Stimulated activated CD4-positive, alpha-beta T cell treated with anti-CD3 and anti-CD28 coated beads, Interleukin-1b, Interleukin-23, amount 100 ng/mL, for 1 hour (primary cell): ENCODE measurements around the gene PBXIP1.

Source experiments
- DNase-seq, 2 donors: peaks; one replicate each; pipeline ENCODE4 v3.0.0-alpha.2; 2020; ENCODE audit warnings: low read depth in 2 of 2

The PBXIP1 gene

DNA sequence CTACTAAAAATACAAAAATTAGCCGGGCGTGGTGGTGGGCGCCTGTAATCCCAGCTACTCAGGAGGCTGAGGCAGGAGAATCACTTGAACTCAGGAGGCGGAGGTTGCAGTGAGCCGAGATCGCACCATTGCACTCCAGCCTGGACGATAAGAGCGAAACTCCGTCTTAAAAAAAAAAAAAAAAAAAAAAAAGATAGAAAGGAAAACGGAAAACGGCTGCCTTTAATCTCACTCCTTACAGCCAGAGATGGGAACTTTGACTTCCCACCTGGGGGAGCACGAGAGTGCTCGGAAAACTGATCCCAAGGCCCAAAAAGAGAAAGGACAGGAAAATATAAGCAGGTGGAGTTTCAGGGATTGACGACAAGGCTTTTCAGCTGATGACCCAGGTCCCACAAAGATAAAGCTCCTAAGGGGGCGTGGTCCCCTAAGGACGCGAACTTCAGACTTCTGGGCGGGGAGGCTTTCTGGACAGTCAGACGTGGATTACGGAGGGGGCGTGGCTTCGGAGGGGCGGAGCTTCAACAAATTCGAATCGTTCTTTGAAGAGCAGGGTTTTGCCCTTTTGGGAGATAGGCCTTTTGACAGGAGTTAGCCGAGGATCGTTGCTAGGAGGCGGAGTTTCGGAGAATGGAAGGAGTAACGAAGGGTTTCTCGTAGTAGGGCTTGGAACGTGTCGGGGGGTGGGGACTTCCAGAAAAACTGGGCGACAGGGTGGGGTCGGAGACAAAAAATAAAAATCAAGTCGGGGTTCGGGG, 17.6 kb upstream of the PBXIP1 start:
- DNase-seq: peak; percentile 81 to 92

DNA sequence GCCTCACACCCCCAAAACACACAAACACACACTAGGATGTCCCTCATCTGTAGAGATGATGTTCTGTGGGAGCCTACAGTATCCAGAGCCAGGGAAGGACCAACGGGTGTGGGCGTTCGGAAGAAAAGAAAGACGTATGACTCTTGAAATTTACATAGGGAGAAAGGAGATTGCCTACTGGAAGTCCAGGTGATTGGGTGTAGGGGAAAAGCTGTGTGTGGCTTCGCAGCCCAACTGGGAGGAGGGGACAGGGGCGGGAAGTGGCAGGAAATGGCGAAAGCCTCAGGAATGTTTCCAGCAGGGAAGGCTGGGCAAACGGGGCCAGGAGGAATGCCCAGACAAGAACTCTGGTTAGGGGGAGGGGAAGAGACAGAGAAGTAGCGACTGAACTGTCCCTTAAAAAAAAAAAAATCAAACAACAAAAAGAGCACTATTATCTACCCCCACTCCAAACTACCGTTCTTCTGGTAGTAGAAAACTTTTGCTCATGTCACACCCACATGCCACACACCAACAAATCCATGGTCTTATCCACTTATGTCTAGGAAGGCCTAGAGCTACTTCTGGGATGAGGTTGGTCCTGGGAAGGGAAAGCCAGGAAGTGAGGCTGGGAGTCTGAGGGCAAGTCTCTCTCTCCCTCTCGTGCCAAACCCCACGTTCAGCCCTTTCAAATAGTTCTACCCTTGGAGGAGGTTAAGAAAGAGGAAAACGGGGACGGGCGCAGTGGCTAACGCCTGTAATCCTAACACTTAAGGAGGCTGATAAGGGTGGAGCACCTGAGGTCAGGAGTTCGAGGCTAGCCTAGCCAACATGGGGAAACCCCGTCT, 16.8 kb upstream of the PBXIP1 start:
- no peak for DNase-seq

DNA sequence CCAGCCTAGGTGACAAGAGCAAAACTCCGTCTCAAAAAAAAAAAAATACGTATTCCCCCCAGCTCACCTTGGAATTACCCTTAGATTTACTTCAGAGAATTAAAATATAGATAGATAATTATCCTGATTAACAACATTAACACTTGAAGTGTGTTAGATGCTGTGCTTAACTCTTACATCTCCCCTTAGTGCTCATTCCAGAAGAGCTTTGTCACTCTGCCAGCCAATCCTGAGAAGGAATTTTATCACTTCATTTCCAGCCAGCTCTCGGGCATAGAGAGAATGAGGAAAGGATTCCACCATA, 16.3 kb upstream of the PBXIP1 start:
- no peak for DNase-seq

- DNase-seq: no peak
Measured at GRCh38 chr1:154971341-154971998, 15.6 kb upstream of the PBXIP1 start.

GRCh38 chr1:154970631-154971340, 14.9 kb upstream of the PBXIP1 start, which contains the start of gene SHC1:
SHC1 (minus strand) TSS chr1:154970747; CDS start chr1:154970526, 221 bp downstream.
- no peak for DNase-seq

DNA sequence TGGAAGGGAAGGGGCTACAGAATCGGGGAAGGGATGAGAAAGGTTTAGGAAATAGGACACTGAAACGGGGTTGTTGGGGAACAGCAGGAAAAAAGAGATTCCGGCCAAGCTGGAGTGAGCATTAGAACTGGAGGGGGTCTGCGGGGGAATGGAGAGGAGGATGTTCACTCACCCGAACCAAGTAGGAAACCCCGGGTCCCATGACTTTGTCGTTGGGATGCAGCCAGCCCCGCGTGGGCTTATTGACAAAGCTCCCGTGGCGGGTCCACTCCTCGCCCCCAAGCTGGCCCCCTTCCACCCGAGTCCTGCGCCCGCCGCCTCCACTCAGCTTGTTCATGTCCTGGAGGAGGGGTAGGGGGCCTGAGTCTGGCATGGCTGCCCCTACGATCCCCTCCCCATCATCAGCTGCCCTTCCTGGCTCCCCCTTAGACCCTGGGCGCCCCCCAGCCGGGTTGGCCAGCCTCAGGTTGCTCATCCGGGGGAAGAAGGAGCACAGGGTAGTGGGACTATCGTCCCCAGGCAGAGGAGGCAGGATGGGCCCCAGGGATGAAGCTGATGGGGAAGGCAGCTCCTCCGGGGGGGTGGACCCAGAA, 14.1 kb upstream of the PBXIP1 start:
- no peak for DNase-seq

DNA sequence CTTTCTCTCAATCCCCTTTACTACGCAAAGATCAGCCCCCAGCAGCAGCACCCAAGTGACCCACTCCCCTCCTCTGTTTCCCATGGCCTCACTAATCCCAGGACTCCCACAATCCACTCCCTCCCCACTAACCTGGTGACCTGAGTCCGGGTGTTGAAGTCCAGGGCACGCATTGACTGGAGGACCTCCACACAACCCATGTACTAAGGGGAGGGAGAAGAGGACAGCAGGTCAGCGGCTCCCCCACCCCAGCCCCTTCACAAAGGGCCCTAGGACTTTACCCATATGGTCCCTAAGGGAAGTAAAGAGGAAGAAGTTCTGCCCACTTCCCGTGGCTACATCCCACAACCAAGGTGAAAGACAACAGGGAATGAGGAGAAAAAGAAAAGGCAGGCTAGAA, 13.3 kb upstream of the PBXIP1 start:
- DNase-seq: no peak

- no peak for DNase-seq
Measured at GRCh38 chr1:154968731-154969130, 12.8 kb upstream of the PBXIP1 start.

GRCh38 chr1:154967331-154967950, 11.5 kb upstream of the PBXIP1 start:
- DNase-seq: no peak

DNA sequence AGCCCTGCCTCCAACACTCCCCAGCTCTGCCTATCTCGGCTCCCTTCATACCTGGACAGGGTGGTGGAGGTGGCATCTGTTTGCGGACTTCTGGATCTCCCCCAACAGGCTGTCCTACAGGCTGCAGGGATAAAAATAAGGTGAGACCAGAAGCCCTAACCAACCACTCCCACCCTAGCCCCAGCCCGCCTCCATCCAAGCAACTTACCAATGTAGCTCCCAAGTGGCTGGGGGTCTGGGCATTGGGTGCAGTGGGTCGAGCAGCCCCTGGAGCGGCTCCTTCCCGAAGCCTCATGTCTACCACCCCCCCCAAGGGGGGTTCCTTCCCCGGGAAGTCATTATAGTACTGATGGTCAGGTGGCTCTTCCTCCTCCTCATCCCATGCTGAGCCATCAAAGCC, 10.2 kb upstream of the PBXIP1 start:
- DNase-seq: no peak

- DNase-seq: no peak
Measured at GRCh38 chr1:154964359-154964758, 8.5 kb upstream of the PBXIP1 start.

- DNase-seq: no peak
Measured at GRCh38 chr1:154963643-154964042, 7.7 kb upstream of the PBXIP1 start.

DNA sequence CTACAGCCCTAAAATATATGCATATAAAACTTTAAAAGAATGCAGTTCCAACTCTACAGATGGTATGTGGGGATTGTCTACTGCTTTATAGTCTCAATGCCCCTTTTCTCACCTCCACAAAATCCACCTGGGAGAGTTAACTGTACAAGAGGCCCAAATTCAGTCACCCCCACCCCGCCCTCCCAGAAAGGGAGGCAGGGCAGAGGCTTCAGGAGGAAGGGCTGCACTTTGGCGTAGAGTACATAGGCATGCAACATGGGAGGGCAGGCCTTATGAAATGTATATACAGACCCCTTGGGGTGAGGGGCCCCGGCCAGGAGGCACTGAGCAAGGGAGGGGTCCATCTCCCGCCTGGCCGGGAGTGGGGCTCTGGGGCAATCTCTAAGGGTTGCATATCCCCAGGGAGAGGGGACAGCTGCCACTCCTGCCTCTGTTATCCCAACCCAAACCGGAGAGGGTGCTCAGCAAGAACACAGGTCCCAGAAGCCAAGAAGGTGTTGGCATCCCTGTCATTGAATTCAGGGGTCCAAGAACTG, 7.0 kb upstream of the PBXIP1 start:
- no peak for DNase-seq

- no peak for DNase-seq
Measured at GRCh38 chr1:154962156-154962749, 6.4 kb upstream of the PBXIP1 start.

GRCh38 chr1:154961207-154962155, 5.6 kb upstream of the PBXIP1 start, which contains the start of gene PYGO2:
PYGO2 (minus strand) TSS chr1:154961782; CDS start chr1:154961576, 206 bp downstream.
- peak; percentile 35 to 59 for DNase-seq

DNA sequence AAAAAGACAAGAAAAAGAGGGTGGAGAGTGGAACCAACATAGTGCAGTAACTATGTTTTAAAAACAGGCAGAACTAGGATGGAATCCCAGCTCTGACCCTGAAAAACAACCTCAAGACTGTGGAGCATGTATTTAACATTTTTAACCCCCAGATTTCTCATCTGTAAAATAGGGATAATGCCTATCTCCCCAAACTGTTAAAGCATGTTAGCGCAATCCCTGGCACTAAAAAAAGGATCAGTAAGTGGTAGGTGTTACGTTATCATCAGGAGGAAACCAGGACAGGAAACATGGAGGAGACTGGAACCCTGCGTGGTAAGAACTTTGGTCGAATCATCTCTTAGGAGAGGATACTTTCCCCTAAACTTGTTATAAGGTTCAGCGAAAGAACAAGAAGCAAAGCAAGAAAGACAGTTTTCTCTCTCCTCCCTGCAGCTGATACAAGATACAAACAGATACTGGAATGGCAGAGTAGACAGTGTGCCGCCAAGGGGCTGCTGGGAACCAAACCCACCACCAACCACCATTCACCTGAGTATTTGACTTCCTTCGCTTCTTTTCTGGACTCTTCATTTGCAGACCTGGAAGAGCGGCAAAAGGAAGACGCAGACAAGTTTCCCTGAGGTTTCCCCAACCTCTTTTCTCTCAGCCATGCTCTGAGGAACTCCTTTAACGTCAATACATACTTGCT, 4.7 kb upstream of the PBXIP1 start:
- no peak for DNase-seq

GRCh38 chr1:154959426-154959780, 3.5 kb upstream of the PBXIP1 start:
- no peak for DNase-seq

DNA sequence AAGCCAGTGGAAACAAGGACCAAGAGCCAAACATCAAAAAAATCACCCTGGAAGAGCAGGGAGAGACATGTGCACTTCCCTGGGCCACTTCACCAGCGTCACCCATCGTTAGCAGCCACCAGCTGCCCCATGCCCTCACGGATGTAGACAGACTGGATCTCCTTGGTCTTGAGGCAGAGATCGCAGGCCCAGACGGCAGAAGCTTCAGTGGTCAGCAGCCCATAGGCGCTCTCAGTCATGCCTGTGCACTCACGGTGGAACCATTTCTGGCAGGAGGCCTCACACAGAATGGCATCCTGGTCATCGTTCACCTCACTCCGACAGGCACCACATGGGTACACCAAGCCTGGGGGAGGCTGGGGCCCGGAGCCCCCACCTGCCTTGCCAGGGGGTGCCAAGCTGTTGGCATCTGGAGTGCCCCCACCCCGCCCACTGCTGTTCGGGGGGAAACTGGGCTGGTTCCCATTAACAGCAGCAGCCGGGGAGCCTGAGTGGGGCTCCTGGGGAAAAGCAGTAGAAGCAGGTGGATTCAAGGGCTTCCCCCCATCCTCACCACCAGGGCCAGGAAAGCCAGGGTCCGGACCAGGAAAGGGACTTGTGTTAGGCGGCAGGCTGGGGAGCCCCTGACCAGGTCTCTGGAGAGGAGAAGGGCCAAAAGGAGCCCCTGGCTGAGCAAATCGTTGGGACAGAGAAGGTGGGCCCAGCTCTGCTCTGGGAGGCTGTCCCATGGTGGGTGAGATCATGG, 3.0 kb upstream of the PBXIP1 start:
- DNase-seq: no peak
